Thyroid gland (tissue), 4 donors: ENCODE results near the gene PPP2R2B. TPM values are rescaled to one million over a fixed set of nuclear protein-coding genes. Genes with fewer than 3 reads are reported as not detected.

Experiments
- DNase-seq, 2 donors: peaks; one replicate each; pipeline ENCODE4 v3.0.0-alpha.2; 2019
- H3K27ac ChIP-seq, 3 donors: fragments of 200-600 bp; sonication (generic); 1 replicate in 2 of 3; 2 replicates in 1 of 3; pipeline ENCODE4 v1.5.1; 2016 to 2019; ENCODE audit warnings: mild to moderate bottlenecking in 1 of 3, moderate library complexity in 1 of 3
- H3K27me3 ChIP-seq: fragments of 200-600 bp; sonication (generic); one replicate; pipeline ENCODE4 v1.5.1; 2019
- H3K36me3 ChIP-seq, 2 donors: fragments of 200-600 bp; sonication (generic); one replicate each; pipeline ENCODE4 v1.5.1; 2016 to 2019
- H3K4me1 ChIP-seq, 2 donors: fragments of 200-600 bp; sonication (generic); one replicate each; pipeline ENCODE4 v1.5.1; 2017 to 2019
- H3K4me3 ChIP-seq, 3 donors: fragments of 200-600 bp; sonication (generic); replicated peaks in 1 of 3; 1 replicate in 2 of 3; 2 replicates in 1 of 3; pipeline ENCODE4 v1.5.1; 2016; ENCODE audit warnings: mild to moderate bottlenecking in 1 of 3
- H3K9me3 ChIP-seq: fragments of 200-600 bp; sonication (generic); one replicate; pipeline ENCODE4 v1.5.1; 2017
- POLR2A ChIP-seq, 2 donors: fragments of 450-650 bp; IDR thresholded peaks; one replicate each; pipeline ENCODE4 v1.6.1; 2017; ENCODE audit warnings: antibody characterized with exemption in 2 of 2, mild to moderate bottlenecking in 2 of 2, moderate library complexity in 1 of 2
- WGBS, 2 donors: methylation state at CpG; one replicate each; pipeline ENCODE4 v1.1.5; 2017; 5-methylcytosine and 5-hydroxymethylcytosine counted together
- intact Hi-C: fragments of 100-400 bp; cut with DNase I; formaldehyde crosslinking; loops from one replicate; pipeline ENCODE4 v1.15.1; 2023
- total RNA-seq, 4 donors: library from RNA; depleted of rRNA; stranded (reverse); fragments of >200 nt; gene quantifications; one replicate each; pipeline ENCODE4 v1.2.3, GENCODE V29; 2016
- TF ChIP-seq, protein P1 (sequence below), 6 experiments: fragments of 200-600 bp in 3 of 6; fragments of 450-650 bp in 3 of 6; sonication (generic) in 3 of 6; IDR thresholded peaks; one replicate each; pipeline ENCODE4 v1.5.1; 2016 to 2019; ENCODE audit warnings: antibody characterized with exemption in 6 of 6, mild to moderate bottlenecking in 2 of 6, inconsistent platforms in 1 of 6, moderate library complexity in 1 of 6

PPP2R2B gene
- total RNA-seq, 4 donors from 2014 or later: 1.1 to 5.0 (median 2.9) TPM

DNA sequence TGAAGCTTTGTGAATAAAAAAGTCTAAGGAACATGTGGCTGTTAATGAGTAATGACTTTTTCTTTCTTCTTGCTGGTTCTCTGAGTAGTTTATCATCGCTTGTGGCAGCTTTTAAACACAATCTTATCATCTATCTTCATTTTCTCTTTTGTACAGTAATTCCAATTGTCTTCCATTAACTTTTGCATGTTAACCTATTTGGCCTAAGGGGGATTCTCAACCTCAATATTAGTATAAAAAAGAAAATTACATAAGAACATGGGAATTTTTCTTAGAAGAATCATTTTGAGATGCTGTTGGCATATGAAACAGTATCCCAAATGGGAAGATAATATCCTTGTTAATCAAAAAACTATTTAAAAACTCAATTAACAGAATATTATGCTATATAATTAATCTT is 182.9 kb downstream of the PPP2R2B start:
- Histone ChIP-seq H3K4me1 (no peaks in the 10 kb centered on the region), H3K9me3 (no peaks in the 10 kb centered on the region), H3K4me3 (no peak overlapping the region), H3K27me3 (no peaks in the 10 kb centered on the region), H3K36me3 (no peaks in the 10 kb centered on the region), H3K27ac (no peak overlapping the region)
- intact Hi-C loops: no loop called here
- DNase-seq: no peak
- no peak for TF ChIP-seq POLR2A (IDR thresholded peaks at IDR 0.05)
- TF ChIP-seq, protein P1, sequence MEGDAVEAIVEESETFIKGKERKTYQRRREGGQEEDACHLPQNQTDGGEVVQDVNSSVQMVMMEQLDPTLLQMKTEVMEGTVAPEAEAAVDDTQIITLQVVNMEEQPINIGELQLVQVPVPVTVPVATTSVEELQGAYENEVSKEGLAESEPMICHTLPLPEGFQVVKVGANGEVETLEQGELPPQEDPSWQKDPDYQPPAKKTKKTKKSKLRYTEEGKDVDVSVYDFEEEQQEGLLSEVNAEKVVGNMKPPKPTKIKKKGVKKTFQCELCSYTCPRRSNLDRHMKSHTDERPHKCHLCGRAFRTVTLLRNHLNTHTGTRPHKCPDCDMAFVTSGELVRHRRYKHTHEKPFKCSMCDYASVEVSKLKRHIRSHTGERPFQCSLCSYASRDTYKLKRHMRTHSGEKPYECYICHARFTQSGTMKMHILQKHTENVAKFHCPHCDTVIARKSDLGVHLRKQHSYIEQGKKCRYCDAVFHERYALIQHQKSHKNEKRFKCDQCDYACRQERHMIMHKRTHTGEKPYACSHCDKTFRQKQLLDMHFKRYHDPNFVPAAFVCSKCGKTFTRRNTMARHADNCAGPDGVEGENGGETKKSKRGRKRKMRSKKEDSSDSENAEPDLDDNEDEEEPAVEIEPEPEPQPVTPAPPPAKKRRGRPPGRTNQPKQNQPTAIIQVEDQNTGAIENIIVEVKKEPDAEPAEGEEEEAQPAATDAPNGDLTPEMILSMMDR (IDR thresholded peaks at IDR 0.05): no peak
- WGBS, 2 donors: 84 to 90% methylated on average over 1 of the region's 1 CpG

DNA sequence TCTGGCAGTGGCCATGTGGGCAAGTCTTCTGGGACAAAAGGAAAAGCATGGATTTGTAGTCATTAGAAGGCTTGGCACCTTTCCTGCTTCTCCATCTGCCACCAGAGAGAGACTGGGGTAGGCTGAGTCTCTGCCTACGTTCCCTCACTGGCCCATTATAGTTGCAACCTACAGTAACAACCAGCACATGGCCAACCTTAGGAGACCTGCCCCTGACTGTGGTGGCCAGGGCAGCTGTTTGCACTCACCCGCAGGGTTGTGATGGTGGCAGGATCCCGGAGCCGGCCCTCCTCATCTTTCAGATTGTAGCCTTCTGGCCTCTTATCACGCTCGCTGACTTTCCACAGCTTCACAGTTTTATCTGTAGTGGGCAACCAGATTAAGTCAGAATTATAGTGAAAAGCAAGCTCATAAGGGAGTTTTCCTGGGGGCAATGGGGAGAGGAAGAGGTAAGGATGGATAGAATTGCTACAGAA is 187.6 kb downstream of the PPP2R2B start:
- Histone ChIP-seq H3K27me3 (no peaks in the 10 kb centered on the region), H3K27ac (no peak overlapping the region), H3K4me1 (no peaks in the 10 kb centered on the region), H3K9me3 (no peaks in the 10 kb centered on the region), H3K4me3 (no peak overlapping the region), H3K36me3 (no peaks in the 10 kb centered on the region)
- intact Hi-C loops: no loop called here
- no peak for DNase-seq
- TF ChIP-seq, protein P1 (IDR thresholded peaks at IDR 0.05): no peak
- 82 to 87% methylated on average over 3 to 6 of the region's 6 CpGs for WGBS, 2 donors

DNA sequence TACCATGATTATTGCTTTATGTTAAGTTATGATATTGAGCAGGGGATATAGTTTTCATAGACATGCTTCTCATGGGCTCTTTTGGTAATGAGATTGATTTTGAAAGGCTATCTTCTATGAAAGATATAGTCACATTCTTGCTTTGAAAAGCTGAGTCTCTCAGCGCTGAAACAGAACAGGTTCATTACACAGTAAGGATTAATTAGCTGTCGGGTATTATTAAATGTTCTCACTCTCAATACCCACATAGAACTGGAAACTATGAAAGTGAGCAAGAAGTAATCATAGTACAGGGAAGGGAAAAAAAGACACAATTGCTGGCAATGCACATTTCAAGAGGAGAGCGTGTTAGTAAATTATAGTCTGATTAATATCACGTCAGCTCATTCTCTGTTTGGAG is 190.9 kb downstream of the PPP2R2B start:
- H3K27me3 ChIP-seq: no peaks in the 10 kb centered on the region
- 83 to 87% methylated on average over 4 of the region's 4 CpGs for WGBS, 2 donors
- no peak overlapping the region for H3K27ac ChIP-seq
- no peaks in the 10 kb centered on the region for H3K36me3 ChIP-seq
- no peaks in the 10 kb centered on the region for H3K9me3 ChIP-seq
- TF ChIP-seq, protein P1 (IDR thresholded peaks at IDR 0.05): no peak
- TF ChIP-seq POLR2A (IDR thresholded peaks at IDR 0.05): no peak
- H3K4me1 ChIP-seq: no peaks in the 10 kb centered on the region
- H3K4me3 ChIP-seq: no peak overlapping the region
- intact Hi-C loops: no loop called here
- no peak for DNase-seq

DNA sequence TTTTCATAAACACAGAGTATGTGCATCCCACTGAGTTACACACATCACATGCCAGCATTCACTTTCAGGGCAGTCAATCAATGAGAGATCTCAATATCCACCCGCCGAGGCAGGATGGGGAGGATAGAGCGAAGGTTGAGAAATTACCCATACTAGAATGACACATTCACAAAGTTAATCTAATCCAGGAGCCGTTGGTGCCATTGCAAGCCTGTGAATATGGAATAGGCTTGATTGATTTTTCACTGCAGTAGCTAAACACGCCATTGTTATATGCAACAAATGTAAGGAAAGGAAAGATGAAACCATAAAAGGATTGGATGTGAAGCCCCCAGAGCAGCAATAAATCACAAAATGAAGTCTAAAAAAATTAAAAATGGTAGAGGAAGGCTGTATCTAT is 194.7 kb downstream of the PPP2R2B start:
- no peak for TF ChIP-seq POLR2A (IDR thresholded peaks at IDR 0.05)
- TF ChIP-seq, protein P1 (IDR thresholded peaks at IDR 0.05): no peak
- WGBS, 2 donors: 81 to 91% methylated on average over 5 of the region's 5 CpGs
- Histone ChIP-seq H3K27me3 (no peaks in the 10 kb centered on the region), H3K4me1 (no peaks in the 10 kb centered on the region), H3K36me3 (no peaks in the 10 kb centered on the region), H3K27ac (no peak overlapping the region), H3K9me3 (no peaks in the 10 kb centered on the region), H3K4me3 (no peak overlapping the region)
- DNase-seq: no peak
- intact Hi-C loops: no loop called here

DNA sequence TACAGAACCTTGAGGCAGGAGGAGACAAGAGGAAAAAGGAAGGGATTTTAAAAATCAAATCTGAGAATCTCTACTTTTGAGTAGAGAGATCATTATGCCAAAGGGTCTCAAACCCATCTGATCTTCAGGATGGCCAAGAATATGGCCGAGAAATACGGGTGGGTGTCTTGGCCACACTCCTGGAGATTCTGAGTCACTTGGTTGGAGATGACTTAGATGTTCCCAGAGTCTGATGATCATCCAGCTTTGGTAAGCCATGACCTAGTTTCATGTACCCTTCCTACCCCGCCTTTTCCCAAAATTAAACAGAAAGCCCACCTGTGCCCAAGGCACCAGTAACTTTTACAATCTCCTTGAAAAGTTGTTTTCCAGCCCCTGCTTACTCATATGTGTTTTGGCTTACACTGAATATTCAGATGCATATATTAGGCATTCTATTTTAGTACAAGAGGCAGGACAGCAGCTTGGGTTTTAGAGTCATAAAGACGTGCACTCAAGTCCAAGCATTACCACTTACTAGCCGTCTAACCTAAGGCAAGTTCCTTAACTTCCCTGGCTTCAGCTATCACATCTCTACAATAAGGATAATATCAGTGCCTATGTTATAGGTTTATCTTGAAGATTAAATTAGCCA is 195.5 kb downstream of the PPP2R2B start:
- no peaks in the 10 kb centered on the region for H3K27me3 ChIP-seq
- no peaks in the 10 kb centered on the region for H3K36me3 ChIP-seq
- no peaks in the 10 kb centered on the region for H3K9me3 ChIP-seq
- no peak for DNase-seq
- H3K4me1 ChIP-seq: no peaks in the 10 kb centered on the region
- WGBS, 2 donors: 75 to 91% methylated on average over 5 of the region's 5 CpGs
- intact Hi-C loops: no loop called here
- no peak overlapping the region for H3K4me3 ChIP-seq
- TF ChIP-seq, protein P1 (IDR thresholded peaks at IDR 0.05): no peak
- no peak for TF ChIP-seq POLR2A (IDR thresholded peaks at IDR 0.05)
- no peak overlapping the region for H3K27ac ChIP-seq
